Brain microvascular endothelial cell (primary cell): ENCODE data around the gene AGRN.
"Not testable (repeated sequence)": the region's sequence is repeated elsewhere in the genome, so short reads cannot be mapped to it uniquely, and the experiment has no call there.

Source experiments
- DNase-seq: peaks from one replicate; pipeline ENCODE4 v3.0.0-alpha.2; 2020
- H3K27ac ChIP-seq: fragments of 250-450 bp; sonication (Bioruptor Pico); 2 replicates; pipeline ENCODE4 v1.5.1; 2020; ENCODE audit warnings: mild to moderate bottlenecking, moderate library complexity
- H3K27me3 ChIP-seq: fragments of 250-450 bp; sonication (Bioruptor Pico); replicated peaks from 2 replicates; pipeline ENCODE4 v1.5.1; 2020; ENCODE audit warnings: mild to moderate bottlenecking
- H3K36me3 ChIP-seq: fragments of 250-450 bp; sonication (Bioruptor Pico); replicated peaks from 2 replicates; pipeline ENCODE4 v1.5.1; 2020; ENCODE audit warnings: mild to moderate bottlenecking
- H3K4me3 ChIP-seq: 2 replicates; pipeline ENCODE4 v1.5.1; 2011; ENCODE audit warnings: low read depth, mild to moderate bottlenecking, control low read depth, low read length, moderate library complexity
- CTCF ChIP-seq: IDR thresholded peaks from 2 replicates; pipeline ENCODE4 v1.5.1; 2011; ENCODE audit warnings: low read depth, mild to moderate bottlenecking, moderate library complexity, low read length, control low read depth, inconsistent platforms; ENCODE audit errors: missing control alignments
- in situ Hi-C: cut with HindIII; loops from 2 replicates; pipeline ENCODE4 v1.10.0; 2017; ENCODE audit warnings: low sequenced_read_pairs, low pct_ligation_motif_present

Gene AGRN

GRCh38 chr1:1027791-1028190 lies 7.9 kb downstream of the AGRN start:
- H3K4me3 ChIP-seq: no peak overlapping the region
- H3K27me3 ChIP-seq: no peaks in the 10 kb centered on the region
- H3K36me3 ChIP-seq: peaks cover 19% of the 10 kb centered on the region
- no peak overlapping the region for H3K27ac ChIP-seq
- DNase-seq: no peak
- no peak for TF ChIP-seq CTCF
- in situ Hi-C loops: no loop called here

GRCh38 chr1:1030867-1031658 lies 11.1 kb downstream of the AGRN start:
- peaks cover 20% of the 10 kb centered on the region for H3K36me3 ChIP-seq
- H3K27ac ChIP-seq, in situ Hi-C loops, H3K27me3 ChIP-seq, DNase-seq, H3K4me3 ChIP-seq: not testable (repeated sequence)

GRCh38 chr1:1031659-1032235 lies 11.8 kb downstream of the AGRN start:
- TF ChIP-seq CTCF: no peak
- H3K4me3 ChIP-seq: no peak overlapping the region
- H3K27ac ChIP-seq: no peak overlapping the region
- H3K27me3 ChIP-seq: no peaks in the 10 kb centered on the region
- DNase-seq: no peak
- H3K36me3 ChIP-seq: peaks cover 18% of the 10 kb centered on the region
- in situ Hi-C loops: no loop called here

- TF ChIP-seq CTCF: peak; percentile 20
Measured at GRCh38 chr1:1032424-1032823, 12.5 kb downstream of the AGRN start.

GRCh38 chr1:1033009-1033587 lies 13.2 kb downstream of the AGRN start:
- H3K27me3 ChIP-seq: no peaks in the 10 kb centered on the region
- H3K36me3 ChIP-seq: peaks cover 9% of the 10 kb centered on the region
- peak overlapping the region; percentile 37 for H3K4me3 ChIP-seq
- TF ChIP-seq CTCF: peak; percentile 81
- peak; percentile 54 for DNase-seq
- in situ Hi-C loops: no loop called here
- no peak overlapping the region for H3K27ac ChIP-seq

More at GRCh38 chr1:1032424-1032823, 12.5 kb downstream of the AGRN start:
- in situ Hi-C loops: no loop called here
- H3K27ac ChIP-seq: no peak overlapping the region
- no peak overlapping the region for H3K4me3 ChIP-seq
- H3K27me3 ChIP-seq: no peaks in the 10 kb centered on the region
- no peak for DNase-seq
- peaks cover 15% of the 10 kb centered on the region for H3K36me3 ChIP-seq

GRCh38 chr1:1033731-1034438 lies 14.0 kb downstream of the AGRN start:
- in situ Hi-C loops: no loop called here
- Histone ChIP-seq H3K36me3 (peaks cover 9% of the 10 kb centered on the region), H3K27me3 (no peaks in the 10 kb centered on the region), H3K4me3 (peak overlapping the region; percentile 12), H3K27ac (no peak overlapping the region)
- TF ChIP-seq CTCF: no peak
- DNase-seq: no peak
